CD4-positive, alpha-beta T cell treated with Interleukin-4 for 1 hour (primary cell): ENCODE data around the gene DNMT3L.
A peak's percentile ranks its signal among the peaks of the same experiment; 100 is the strongest.
"Not testable (repeated sequence)": the region's sequence is repeated elsewhere in the genome, so short reads cannot be mapped to it uniquely, and the experiment has no call there.

ENCODE experiments used
- DNase-seq, 2 donors: peaks; one replicate each; pipeline ENCODE4 v3.0.0-alpha.2; 2020 to 2022

DNMT3L gene

GRCh38 chr21:44241281-44241680, 20.4 kb downstream of the DNMT3L start:
- DNase-seq, result not testable (repeated sequence)

DNA sequence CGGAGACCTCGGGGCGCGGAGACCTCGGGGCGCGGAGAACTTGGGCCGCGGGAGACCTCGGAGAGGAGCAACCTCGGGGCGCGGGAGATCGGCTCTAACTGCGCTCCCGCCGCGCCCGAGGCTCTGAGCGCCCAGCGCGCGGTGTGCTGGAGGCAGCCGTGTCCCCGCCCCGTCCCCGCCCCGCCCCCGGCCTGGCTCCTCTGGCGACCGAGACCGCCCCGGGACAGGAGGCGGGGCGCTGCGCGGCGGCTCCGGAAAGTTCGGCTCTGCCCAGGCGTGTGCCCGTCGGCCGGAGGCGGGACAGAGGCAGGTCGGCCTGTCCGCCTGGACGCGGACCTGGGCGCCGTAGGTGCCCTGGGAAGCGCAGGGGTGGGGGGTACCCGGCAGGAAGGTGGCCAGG, 20.9 kb downstream of the DNMT3L start, which contains the start of gene ICOSLG:
TSS of gene ICOSLG (minus strand) at position 102 of the 400 bp plus-strand sequence. CDS start 126 bp downstream, outside the sequence.
- not testable (repeated sequence) for DNase-seq

- not testable (repeated sequence) for DNase-seq
Measured at GRCh38 chr21:44240353-44240752, 21.3 kb downstream of the DNMT3L start.

DNA sequence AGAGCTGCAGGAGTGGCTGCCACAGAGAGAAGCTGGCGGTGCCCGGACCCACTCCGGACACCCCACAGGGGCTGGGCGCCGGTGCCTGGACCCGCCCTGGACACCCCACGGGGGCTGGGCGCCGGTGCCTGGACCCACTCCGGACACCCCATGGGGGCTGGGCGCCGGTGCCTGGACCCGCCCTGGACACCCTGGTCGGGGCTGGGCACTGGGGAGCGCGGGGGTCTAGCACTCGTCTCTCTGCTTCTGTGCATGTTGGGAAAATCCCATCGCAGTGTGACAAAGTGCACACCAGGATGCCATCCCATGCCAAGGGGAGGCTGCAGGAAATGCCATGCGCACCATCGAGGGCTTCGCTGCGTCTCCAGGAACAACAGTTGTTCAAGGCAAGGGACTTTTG, 32.1 kb downstream of the DNMT3L start:
- not testable (repeated sequence) for DNase-seq

DNA sequence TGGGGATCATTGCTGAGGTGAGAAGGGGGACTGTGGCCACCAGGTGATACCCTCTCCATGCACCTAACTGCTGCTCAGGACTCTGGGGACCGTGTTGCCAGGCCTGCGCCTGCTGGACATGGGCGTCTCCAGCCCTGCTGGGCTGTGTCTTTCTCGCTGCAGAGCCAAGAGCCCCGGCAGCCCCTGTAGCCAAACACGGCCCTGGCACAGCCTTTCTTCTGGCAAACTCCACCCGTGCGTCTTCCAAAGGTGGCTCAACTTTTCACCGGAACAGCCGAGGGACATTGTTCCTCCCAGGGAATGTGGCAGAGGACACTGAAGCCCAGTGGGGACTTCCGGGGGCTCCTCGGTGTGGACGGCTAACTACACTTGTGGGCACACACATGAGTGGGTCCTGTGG, 33.6 kb downstream of the DNMT3L start:
- DNase-seq, result not testable (repeated sequence)

- DNase-seq, result not testable (repeated sequence)
Measured at GRCh38 chr21:44227614-44228013, 34.1 kb downstream of the DNMT3L start.

GRCh38 chr21:44225605-44226004, 36.1 kb downstream of the DNMT3L start:
- DNase-seq, result not testable (repeated sequence)

- not testable (repeated sequence) for DNase-seq
Measured at GRCh38 chr21:44223334-44223733, 38.4 kb downstream of the DNMT3L start.

DNA sequence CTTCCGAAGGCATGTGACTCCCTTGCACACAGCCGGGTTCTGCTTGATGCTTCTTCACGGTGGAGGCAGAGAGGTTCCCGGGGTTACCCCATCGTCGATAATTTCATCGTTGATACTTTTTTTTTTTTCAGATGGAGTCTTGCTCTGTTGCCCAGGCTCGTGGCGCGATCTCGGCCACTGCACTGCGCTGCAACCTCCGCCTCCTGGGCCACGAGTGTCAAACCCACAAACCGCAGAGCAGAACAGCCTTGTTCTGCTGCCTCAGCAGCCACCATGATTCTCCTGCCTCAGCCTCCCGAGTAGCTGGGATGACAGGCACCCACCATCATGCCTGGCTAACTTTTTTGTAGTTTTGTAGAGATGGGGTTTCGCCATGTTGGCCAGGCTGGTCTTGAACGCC, 41.0 kb downstream of the DNMT3L start:
- DNase-seq, result not testable (repeated sequence)

- not testable (repeated sequence) for DNase-seq
Measured at GRCh38 chr21:44218461-44218860, 43.2 kb downstream of the DNMT3L start.

DNA sequence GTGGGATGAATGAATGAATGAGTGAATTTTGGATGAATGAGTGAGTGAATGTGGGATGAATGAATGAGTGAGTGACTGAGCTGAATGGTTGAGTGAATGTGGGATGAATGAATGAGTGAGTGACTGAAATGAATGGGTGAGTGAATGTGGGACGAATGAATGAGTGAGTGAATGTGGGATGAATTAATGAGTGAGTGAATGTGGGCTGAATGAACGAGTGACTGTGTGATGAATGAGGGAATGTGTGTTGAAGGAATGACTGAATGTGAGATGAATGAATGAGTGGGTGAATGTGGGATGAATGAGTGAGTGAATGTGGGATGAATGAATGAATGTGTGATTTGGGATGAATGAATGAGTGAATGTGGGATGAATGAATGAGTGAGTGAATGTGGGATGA, 49.7 kb downstream of the DNMT3L start:
- DNase-seq, result not testable (repeated sequence)

GRCh38 chr21:44211574-44211973, 50.1 kb downstream of the DNMT3L start:
- DNase-seq, result not testable (repeated sequence)

DNA sequence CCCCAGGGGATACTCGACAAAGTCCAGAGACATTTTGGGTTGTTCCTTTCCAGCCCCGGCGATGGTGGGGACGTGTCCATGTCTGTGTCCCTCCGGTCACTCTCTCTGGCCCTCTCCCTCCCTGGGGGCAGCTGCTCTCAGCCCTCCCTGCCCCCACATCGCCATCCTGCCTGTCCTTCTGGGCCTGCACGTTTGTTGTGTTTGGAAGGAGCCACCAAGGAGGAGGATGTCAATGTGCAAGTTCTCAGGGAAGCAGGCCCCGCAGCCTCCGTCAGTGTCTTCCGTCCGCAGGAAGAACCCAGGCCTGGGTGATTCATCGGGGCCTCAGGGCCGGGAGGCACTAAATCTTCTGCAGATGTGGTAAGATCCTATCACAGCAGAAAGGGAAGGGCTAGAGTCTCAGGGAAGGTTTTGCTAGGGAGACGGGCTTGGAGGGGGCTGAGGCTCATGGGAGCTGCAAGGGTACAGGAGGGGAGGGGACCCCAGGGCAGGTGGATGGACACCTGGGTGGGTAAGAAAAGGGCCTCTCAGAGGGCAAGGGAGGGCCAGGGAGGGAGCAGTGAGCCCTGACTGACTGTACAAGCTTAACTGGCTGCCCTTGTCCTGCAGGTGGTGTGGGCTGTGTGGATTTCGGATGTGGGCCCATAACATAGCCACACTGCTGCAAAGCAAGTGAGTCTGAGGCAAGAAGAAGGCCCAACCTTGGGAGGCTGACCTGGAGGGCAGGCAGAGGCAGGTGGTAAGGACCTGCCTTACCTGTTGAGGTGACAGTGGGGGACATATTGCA, 53.6 kb downstream of the DNMT3L start:
- DNase-seq, result peak in 1 of 2 donors; percentile 28

DNA sequence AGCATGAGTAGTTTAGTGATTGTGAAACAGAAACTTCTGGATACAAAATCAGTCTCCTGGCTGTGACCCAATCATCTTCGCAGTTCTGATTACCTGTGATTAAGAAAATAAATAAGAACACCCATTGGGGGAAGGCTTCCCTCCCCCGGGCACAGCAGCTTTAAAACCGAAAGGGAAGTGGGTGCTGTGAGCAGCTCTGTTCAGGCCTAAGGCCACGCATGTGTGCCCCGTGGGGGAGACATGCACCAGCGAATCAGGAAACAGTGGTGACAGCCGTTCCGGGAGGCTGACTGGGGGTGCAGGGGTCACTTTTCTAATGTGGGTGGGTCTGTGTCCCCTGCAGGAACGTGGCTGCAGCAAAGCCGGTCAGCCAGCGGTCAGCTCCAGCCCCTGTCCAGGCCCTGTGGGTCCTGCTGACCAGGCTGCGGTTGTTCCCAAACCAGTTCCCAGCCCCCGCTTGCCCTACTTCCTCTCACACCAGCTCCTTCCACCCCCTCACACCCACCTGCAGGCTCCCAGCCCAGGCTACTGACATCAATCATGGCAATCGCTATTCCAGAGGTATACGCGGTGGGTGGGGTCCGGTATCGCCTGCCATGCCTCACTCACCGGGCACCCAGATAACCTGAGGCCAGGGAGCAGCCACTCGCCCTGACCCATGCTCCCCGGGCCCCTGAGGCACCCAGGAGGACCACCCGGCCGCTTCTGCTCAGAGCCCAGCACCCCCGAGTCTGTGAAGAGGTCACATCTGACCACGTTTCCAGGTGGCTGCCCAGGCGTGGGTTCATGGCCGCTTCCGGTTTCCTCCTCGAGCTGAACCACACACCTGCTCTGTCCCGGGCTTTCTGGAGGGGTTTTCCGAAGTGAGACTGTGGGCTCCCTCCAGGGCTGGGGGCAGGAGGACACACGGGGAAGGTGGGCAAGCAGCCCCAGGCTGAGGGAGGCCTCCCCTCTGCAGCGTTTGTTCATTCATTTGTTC, 54.7 kb downstream of the DNMT3L start:
- not testable (repeated sequence) for DNase-seq

DNA sequence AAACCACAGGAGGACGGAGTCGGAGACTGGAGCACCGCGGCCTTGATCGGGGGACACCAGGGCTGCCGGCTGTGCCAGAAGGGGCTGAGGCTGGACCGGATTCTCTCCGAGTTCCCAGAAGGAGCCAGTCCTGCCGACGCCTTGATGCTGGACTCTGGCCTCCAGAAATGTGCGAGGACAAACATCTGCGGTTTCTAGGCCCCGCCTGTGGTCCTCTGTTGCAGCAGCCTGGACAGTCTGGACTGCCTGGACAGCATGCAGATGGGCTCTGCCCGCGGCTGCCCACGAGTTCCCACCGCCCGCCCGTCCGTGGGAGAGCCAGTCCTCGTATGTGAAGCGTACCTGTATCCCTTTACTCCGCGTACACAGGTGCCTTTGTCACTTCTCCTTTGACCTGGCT, 55.5 kb downstream of the DNMT3L start:
- not testable (repeated sequence) for DNase-seq

DNA sequence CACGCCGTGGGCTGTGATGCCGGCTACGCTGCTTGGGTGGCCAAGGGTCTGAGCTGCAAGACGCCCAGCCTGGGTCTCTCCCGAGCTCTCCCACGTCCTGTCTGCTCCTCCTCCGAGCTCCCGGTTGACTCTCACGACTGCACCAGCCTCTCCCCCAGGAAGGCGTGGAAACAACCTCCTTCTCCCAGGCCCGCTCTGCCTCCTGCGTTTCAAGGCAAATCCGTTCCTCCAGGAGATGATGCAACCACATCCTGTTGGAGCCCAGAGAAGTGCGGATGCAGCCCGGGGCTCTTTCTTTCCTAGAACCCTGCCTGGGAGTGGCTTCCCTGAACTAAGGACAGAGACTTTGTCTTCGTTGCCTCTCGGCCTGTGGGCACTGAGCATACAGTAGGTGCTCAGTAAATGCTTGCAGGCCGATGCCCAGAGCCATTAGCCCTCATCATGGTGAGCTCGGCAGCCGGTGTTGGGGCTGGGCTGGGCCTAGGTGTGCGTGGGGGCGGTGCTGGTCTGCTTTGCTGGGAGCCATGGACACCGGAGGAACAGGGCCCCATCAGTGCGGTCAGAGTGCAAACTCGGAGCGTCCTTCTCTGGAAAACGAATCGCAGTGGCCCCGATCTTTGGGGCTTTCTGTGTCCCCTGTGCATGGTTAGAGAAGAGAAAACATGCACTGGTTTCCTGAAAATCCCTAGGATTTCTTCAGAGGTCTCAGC, 59.0 kb downstream of the DNMT3L start:
- DNase-seq, result not testable (repeated sequence)

DNA sequence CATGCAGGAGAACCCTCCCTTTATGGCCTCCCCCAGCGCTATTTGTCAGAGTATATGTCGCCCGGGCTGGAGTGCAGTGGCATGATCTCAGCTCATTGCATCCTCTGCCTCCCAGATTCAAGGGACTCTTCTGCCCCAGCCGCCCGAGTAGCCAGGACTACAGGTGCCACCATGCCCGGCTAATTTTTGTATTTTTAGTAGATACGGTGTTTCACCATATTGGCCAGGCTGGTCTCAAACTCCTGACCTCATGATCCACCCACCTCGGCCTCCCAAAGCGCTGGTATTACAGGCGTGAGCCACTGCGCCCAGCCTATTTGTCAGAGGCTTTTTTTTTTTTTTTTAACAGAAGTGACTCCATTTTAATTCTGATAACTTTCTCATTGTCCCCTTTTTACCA, 61.7 kb downstream of the DNMT3L start:
- DNase-seq, result not testable (repeated sequence)

DNA sequence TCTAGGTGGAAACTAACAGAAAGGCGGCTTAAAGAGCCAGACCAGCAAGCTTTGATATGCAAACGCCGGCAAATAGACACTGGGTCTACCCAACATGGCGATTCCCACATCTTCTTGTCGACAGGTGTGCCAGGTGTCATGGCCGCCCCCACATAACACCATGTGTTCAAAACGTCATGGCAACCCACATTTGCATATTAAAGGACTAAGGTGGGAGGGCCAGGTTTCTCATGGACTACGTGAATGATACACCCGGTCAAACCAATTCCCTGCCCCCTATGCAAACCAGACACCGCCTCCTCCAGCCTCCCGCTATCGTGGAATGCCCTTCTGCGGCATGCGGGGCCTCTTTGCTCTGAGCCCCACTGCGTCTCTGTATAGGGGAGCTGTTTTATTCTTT, 62.2 kb downstream of the DNMT3L start:
- no peak for DNase-seq

DNA sequence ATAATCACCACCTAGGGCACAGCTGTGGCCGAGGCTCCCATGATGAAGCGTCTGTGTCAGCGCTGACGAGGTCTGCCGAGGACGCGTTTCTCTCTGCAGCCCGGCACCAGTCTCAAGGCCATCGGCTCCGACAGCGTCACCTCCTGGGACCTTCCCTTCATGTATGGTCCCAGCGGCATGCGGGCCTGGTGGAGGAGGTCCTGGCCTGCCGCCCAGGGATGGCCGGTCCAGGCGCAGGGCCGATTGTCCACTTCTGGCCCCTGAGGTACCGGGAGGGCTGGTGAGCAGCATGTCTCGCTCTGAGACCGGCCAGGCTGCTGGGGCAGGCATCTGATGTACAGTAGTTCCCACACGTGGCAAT, 64.6 kb downstream of the DNMT3L start:
- not testable (repeated sequence) for DNase-seq
